GM23248 (cell line): ENCODE measurements around the gene ISM1. TPM values are rescaled to one million over a fixed set of nuclear protein-coding genes. Genes with fewer than 3 reads are reported as not detected.

ENCODE experiments used
- DNase-seq: peaks from one replicate; pipeline ENCODE4 v3.0.0-alpha.2; 2015
- H2AFZ ChIP-seq: fragments of 200-600 bp; sonication (generic); 2 replicates; pipeline ENCODE4 v1.6.1; 2016; ENCODE audit warnings: antibody characterized with exemption
- H3F3A ChIP-seq: fragments of 200-600 bp; sonication (generic); 2 replicates; pipeline ENCODE4 v1.6.1; 2016; ENCODE audit warnings: mild to moderate bottlenecking, antibody characterized with exemption, mixed run types; ENCODE audit not compliant: insufficient read depth
- H3K27ac ChIP-seq: fragments of 200-600 bp; sonication (generic); 2 replicates; pipeline ENCODE4 v1.5.1; 2016; ENCODE audit warnings: mild to moderate bottlenecking
- H3K27me3 ChIP-seq: fragments of 200-600 bp; sonication (generic); replicated peaks from 2 replicates; pipeline ENCODE4 v1.6.1; 2016; ENCODE audit warnings: mild to moderate bottlenecking; ENCODE audit not compliant: insufficient read depth
- H3K36me3 ChIP-seq: fragments of 200-600 bp; sonication (generic); 2 replicates; pipeline ENCODE4 v1.6.1; 2016; ENCODE audit warnings: low read depth, mild to moderate bottlenecking
- H3K4me1 ChIP-seq: fragments of 200-600 bp; sonication (generic); 2 replicates; pipeline ENCODE4 v1.6.1; 2016; ENCODE audit warnings: mild to moderate bottlenecking; ENCODE audit not compliant: insufficient read depth
- H3K4me2 ChIP-seq: fragments of 200-600 bp; sonication (generic); one replicate; pipeline ENCODE4 v1.6.1; 2016; ENCODE audit warnings: mild to moderate bottlenecking; ENCODE audit not compliant: unreplicated experiment
- H3K4me3 ChIP-seq: fragments of 200-600 bp; sonication (generic); 2 replicates; pipeline ENCODE4 v1.5.1; 2016; ENCODE audit warnings: mild to moderate bottlenecking
- H3K79me2 ChIP-seq: fragments of 200-600 bp; sonication (generic); 2 replicates; pipeline ENCODE4 v1.6.1; 2016; ENCODE audit warnings: mild to moderate bottlenecking; ENCODE audit not compliant: insufficient read depth
- H3K9ac ChIP-seq: fragments of 200-600 bp; sonication (generic); 2 replicates; pipeline ENCODE4 v1.6.1; 2016; ENCODE audit warnings: mild to moderate bottlenecking
- H3K9me2 ChIP-seq: fragments of 200-600 bp; sonication (generic); 2 replicates; pipeline ENCODE4 v1.6.1; 2016; ENCODE audit warnings: mixed run types, mild to moderate bottlenecking, moderate library complexity; ENCODE audit not compliant: insufficient read depth
- H3K9me3 ChIP-seq: fragments of 200-600 bp; sonication (generic); one replicate; pipeline ENCODE4 v1.6.1; 2017; ENCODE audit warnings: low read depth
- H4K20me1 ChIP-seq: fragments of 200-600 bp; sonication (generic); 2 replicates; pipeline ENCODE4 v1.6.0; 2016; ENCODE audit not compliant: insufficient read depth
- EZH2 ChIP-seq: fragments of 200-600 bp; sonication (generic); IDR thresholded peaks from 2 replicates; pipeline ENCODE4 v1.6.1; 2018; ENCODE audit warnings: antibody characterized with exemption, mild to moderate bottlenecking; ENCODE audit not compliant: insufficient read depth, poor library complexity, severe bottlenecking
- EZH2phosphoT487 ChIP-seq: fragments of 200-600 bp; sonication (generic); IDR thresholded peaks from 2 replicates; pipeline ENCODE4 v1.6.1; 2018; ENCODE audit warnings: antibody characterized with exemption, moderate library complexity, mild to moderate bottlenecking, low read depth; ENCODE audit not compliant: insufficient read depth
- WGBS, 2 experiments: methylation state at CpG; one replicate each; pipeline ENCODE4 v1.1.6; 2015 to 2017; ENCODE audit warnings: low lambda C conversion rate in 2 of 2, low coverage in 1 of 2; ENCODE audit errors: missing lambda C conversion rate in 2 of 2; 5-methylcytosine and 5-hydroxymethylcytosine counted together
- in situ Hi-C: fragments of 300-500 bp; cut with MboI; formaldehyde crosslinking; loops from 2 replicates; pipeline ENCODE4 v1.15.0; 2020
- polyA plus RNA-seq: library from polyadenylated mRNA; unstranded; fragments of >200 nt; fragmentation: Nextera tagmentation; extraction: Ambion mirVana; gene quantifications from 2 replicates; pipeline ENCODE4 v1.2.1, GENCODE V29; 2016
- total RNA-seq: library from RNA; depleted of rRNA; stranded (reverse); fragments of >200 nt; shearing (Covaris generic); gene quantifications from 2 replicates; pipeline ENCODE4 v1.2.3, GENCODE V29; 2014

ISM1 gene
- total and polyA plus RNA-seq, 2 experiments from 2014 or later: 0.06 TPM; not detected in 1

DNA sequence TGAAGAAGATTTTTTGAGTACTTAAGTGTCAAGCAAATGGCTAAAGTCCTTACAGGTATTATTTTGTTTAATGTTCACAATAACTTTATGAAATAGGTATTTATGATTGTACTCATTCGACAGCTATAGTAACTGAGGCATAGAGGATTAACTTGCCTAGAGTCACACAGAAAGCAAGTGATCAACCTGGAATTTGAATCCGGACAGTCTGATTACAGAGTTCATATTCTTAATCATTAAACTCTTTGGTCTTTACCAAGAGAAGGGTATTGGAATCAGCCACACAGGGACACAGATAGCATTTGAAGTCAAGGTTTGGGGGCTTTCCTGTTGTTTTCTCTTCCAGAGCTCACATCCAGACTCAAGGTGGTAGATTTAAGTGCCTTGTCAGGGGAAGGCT, 69.7 kb downstream of the ISM1 start:
- Histone ChIP-seq H3K4me2 (no peak overlapping the region), H3K9me3 (no peaks in the 10 kb centered on the region), H3F3A (no peaks in the 10 kb centered on the region), H3K27ac (no peak overlapping the region), H3K27me3 (no peaks in the 10 kb centered on the region; the same call in 1 of the 2 replicates), H3K79me2 (no peaks in the 10 kb centered on the region), H3K36me3 (no peaks in the 10 kb centered on the region), H4K20me1 (no peaks in the 10 kb centered on the region), H3K4me3 (no peak overlapping the region), H3K4me1 (no peaks in the 10 kb centered on the region), H2AFZ (no peak overlapping the region), H3K9me2 (no peaks in the 10 kb centered on the region), H3K9ac (no peak overlapping the region)
- in situ Hi-C loops: no loop called here
- TF ChIP-seq EZH2phosphoT487 (no peak), EZH2 (no peak)
- WGBS, 2 experiments: 70 to 88% methylated on average over 2 of the region's 2 CpGs
- DNase-seq: no peak

DNA sequence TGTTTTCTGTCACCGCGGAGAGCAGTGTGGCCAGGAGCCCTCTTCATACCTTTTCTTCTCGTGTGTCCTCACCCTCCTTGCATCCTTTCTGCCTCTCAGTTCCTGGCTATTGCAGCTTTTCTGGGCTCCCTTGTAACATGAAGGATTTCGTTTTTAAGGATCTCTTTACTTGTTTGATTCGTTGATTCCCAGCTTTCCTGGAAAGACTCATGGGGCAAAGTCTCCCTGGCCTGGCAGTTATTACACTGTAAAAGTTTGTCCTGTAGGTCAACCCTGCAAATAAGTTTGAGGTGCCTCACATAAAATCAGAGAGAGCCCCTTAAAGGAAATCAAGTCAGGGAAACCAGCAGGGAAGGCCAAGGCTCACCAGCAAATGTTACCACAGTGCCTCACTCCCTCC, 70.1 kb downstream of the ISM1 start:
- no peaks in the 10 kb centered on the region for H3K79me2 ChIP-seq
- no peak overlapping the region for H3K4me3 ChIP-seq
- no peaks in the 10 kb centered on the region for H3K9me2 ChIP-seq
- H3K9ac ChIP-seq: no peak overlapping the region
- in situ Hi-C loops: no loop called here
- H4K20me1 ChIP-seq: no peaks in the 10 kb centered on the region
- no peak overlapping the region for H3K27ac ChIP-seq
- no peaks in the 10 kb centered on the region; the same call in 1 of the 2 replicates for H3K27me3 ChIP-seq
- H3K4me1 ChIP-seq: no peaks in the 10 kb centered on the region
- H3K4me2 ChIP-seq: no peak overlapping the region
- H3F3A ChIP-seq: no peaks in the 10 kb centered on the region
- no peak for DNase-seq
- H3K36me3 ChIP-seq: no peaks in the 10 kb centered on the region
- no peak for TF ChIP-seq EZH2phosphoT487
- no peak for TF ChIP-seq EZH2
- H2AFZ ChIP-seq: no peak overlapping the region
- 69 to 84% methylated on average over 5 of the region's 5 CpGs for WGBS, 2 experiments
- no peaks in the 10 kb centered on the region for H3K9me3 ChIP-seq

DNA sequence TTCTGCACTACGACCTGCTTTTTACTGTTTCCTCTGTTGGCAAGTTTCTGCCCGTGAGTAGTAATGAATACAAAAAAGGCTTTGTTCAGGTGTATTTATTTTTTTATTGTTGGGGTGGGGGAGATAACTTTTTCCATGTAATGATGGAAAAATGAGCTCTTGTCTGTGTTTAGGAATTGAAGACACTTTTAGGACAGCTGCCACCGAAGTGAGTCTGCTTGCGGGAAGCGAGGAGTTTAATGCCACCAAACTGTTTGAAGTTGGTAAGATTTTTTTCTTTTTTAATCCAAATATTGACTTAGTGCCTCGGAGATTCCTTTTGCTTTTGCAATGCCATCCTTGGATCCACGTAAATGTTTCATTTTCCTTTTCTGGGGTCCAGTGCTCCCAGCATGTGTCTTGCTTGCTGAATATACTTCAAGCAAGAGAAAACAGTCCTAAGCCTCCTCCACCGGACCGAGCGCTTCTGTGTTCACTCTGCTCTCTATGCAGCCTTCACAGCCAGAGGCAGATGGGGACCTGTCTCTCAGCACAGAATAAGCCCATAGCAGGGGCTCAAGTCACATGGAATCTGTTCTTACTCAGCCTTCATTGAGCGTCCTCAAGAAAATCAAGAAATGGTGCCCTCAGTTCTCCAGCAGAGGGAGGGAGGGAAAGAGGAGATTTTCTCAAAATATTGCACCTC, 71.3 kb downstream of the ISM1 start:
- 79 to 81% methylated on average over 11 of the region's 11 CpGs for WGBS, 2 experiments
- in situ Hi-C loops: no loop called here
- DNase-seq: no peak

DNA sequence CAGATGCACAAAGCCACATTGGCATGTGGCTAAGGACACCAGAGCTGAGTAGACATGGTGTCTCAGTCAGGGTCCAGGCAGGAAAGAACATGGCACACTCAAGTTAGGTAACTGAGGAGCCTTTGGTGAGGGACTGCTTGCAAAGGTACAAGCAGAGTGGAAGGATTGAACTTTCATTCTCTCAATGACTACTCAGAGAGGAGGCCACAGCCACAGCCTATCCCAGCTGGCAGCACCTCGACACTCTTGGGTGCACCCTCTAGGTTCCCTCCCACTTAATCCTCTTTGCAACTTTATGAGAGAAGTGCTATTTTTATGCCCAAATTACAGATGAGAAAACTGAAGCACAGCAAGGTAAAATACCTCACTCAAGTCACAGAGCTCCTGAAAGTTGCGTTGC, 73.4 kb downstream of the ISM1 start:
- no peaks in the 10 kb centered on the region for H3K4me1 ChIP-seq
- no peak overlapping the region for H3K27ac ChIP-seq
- H3K27me3 ChIP-seq: no peaks in the 10 kb centered on the region; the same call in 1 of the 2 replicates
- WGBS, 2 experiments: 80 to 92% methylated on average over 2 of the region's 2 CpGs
- no peak overlapping the region for H3K4me2 ChIP-seq
- H3K4me3 ChIP-seq: no peak overlapping the region
- H3K9me2 ChIP-seq: no peaks in the 10 kb centered on the region
- no peak for TF ChIP-seq EZH2phosphoT487
- TF ChIP-seq EZH2: no peak
- no peaks in the 10 kb centered on the region for H3F3A ChIP-seq
- H2AFZ ChIP-seq: no peak overlapping the region
- H3K36me3 ChIP-seq: no peaks in the 10 kb centered on the region
- no peak for DNase-seq
- H3K9me3 ChIP-seq: no peaks in the 10 kb centered on the region
- H3K79me2 ChIP-seq: no peaks in the 10 kb centered on the region
- in situ Hi-C loops: no loop called here
- no peaks in the 10 kb centered on the region for H4K20me1 ChIP-seq
- no peak overlapping the region for H3K9ac ChIP-seq

More for the DNA sequence above, 71.3 kb downstream of the ISM1 start:
- Histone ChIP-seq H3K9ac (no peak overlapping the region), H3K4me1 (no peaks in the 10 kb centered on the region), H3K27me3 (no peaks in the 10 kb centered on the region; the same call in 1 of the 2 replicates), H4K20me1 (no peaks in the 10 kb centered on the region), H2AFZ (no peak overlapping the region), H3F3A (no peaks in the 10 kb centered on the region), H3K9me3 (no peaks in the 10 kb centered on the region), H3K79me2 (no peaks in the 10 kb centered on the region), H3K9me2 (no peaks in the 10 kb centered on the region), H3K4me2 (no peak overlapping the region), H3K27ac (no peak overlapping the region), H3K4me3 (no peak overlapping the region), H3K36me3 (no peaks in the 10 kb centered on the region)
- TF ChIP-seq EZH2phosphoT487: no peak
- no peak for TF ChIP-seq EZH2
